HG02870 (cell line): Measurements from ENCODE around the gene PIK3R1.

Source experiments
- ATAC-seq: cut with Tn5 transposase; IDR thresholded peaks from one replicate; pipeline ENCODE4 v1.9.1; 2021; ENCODE audit warnings: mild to moderate bottlenecking, moderate library complexity; ENCODE audit not compliant: unreplicated experiment

Gene PIK3R1

DNA sequence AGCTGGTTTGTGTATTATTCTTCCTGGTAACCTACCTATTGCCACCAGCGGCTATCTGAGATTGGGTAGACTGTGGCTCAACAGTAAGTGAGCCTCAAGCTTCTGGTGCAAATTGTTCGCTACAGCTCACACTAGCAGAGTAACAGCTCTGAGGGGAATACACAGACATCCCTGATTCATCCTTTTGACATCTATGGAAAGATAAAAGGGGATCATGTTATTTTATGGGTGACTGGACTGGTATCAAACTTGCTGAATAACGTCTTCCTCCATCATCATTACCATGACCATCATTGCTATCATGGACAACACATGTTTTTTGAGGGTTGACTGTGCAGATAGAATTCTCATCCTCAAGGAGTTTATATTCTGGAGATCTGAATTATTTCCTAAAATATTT lies 129.6 kb downstream of the PIK3R1 start:
- ATAC-seq, result no peak

DNA sequence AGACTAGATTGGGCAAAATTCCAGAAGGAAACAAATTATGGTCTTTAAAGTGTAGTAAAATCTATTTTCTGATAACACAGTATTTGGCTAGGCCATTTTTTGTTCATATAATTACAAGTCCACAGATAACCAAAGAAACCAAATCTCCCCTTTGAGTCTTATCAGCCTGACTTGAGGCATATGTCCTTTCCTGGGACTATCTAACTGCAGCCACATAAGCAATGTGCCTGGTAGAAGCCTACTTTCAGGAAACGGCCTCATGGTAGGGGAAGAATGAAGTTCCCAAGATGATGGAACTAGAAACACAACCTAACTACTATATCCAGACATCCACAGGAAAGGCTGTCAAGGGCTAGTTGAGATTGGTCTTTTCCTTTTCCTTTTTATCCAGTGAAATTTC lies 130.0 kb downstream of the PIK3R1 start:
- ATAC-seq, result no peak

DNA sequence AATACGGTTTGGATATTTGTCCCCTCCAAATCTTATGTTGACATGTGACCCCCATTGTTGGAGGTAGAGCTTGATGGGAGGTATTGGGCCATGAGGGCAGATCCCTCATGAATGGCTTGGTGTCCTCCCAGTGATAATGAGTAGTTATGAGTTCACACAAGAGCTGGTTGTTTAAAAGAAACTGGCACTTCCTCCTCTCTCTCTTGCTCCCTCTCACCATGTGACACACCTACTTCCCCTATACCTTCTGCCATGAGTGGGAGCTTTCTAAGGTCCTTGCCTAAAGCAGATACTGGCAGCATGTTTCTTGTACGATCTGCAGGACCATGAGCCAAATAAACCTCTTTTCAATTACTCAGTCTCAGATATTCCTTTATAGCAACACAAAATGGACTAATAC lies 132.0 kb downstream of the PIK3R1 start:
- no peak for ATAC-seq

DNA sequence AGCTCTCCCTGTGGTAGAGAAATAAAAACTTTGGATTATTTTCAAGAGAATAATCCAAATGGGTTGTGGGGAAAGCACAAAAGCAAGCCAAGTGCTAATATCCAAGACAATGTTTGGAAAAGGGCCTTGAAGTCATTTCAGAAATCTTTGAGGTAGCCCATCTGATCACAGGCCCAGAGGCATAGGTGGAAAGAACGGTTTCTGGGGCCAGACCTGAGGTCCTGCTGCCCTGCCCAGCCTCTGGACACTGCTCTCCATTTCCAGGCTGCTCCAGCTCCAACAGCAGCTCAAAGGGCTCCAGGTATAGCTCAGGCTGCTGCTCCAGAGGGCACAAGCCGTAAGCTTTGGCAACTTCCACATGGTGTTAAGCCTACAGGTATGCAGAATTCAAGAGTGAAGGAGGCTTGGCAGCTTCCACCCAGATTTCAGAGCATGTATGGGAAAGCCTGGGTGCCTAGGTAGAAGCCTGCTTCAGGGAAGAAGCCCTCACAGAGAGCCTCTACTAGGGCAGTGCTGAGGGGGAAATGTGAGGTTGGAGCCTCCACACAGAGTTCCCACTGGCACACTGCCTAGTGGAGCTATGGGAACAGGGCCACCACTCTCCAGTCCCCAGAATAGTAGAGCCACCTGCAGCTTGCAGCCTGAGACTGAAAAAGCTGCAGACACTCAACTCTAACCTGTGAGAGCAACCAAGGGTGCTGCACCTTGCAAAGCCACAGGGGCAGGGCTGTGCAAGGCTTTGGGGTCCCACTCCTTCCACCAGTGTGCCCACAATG lies 133.1 kb downstream of the PIK3R1 start:
- no peak for ATAC-seq

DNA sequence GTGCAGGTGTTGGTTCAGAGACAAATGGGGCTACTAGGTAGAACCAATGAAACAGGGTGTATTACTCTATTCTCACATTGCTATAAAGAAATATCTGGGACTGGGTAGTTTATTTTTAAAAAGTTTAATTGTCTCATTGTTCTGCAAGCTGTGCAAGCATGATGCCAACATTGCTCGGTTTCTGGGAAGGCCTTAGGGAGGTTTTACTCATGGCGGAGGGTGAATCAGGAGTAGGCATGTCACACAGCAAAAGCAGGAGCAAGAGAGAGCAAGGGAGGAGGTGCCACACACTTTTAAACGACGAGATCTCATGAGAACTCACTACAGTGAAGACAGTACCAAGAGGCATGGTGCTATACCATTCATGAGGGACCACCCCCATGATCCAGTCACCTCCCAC lies 134.6 kb downstream of the PIK3R1 start:
- no peak for ATAC-seq
